GOT3 (cell line): Measurements from ENCODE around the gene PPP1R1B.

Source experiments
- DNase-seq: peaks from one replicate; lab custom pipeline; 2025; ENCODE audit warnings: mixed read lengths; lab: John Stamatoyannopoulos, UW

PPP1R1B gene

GRCh38 chr17:39653662-39654331 lies 27.0 kb downstream of the PPP1R1B start:
- no peak for DNase-seq

DNA sequence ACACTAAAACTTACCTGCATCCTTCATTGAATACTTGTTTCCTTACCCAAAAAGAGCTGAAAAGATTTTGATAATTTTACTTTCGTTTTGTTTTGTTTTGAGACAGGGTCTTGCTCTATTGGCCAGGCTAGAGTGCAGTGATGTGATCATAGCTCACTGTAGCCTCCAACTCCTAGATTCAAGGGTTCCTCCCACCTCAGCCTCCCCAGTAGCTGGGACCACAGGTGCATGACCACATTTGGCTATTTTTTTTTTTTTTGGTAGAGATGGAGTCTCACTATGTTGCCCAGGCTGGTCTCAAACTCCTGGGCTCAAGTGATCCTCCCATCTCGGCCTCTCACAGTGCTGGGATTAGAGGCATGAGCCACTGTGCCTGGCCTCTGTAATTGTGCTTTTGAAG lies 28.4 kb downstream of the PPP1R1B start:
- DNase-seq: no peak

- no peak for DNase-seq
Measured at GRCh38 chr17:39658346-39658745, 31.6 kb downstream of the PPP1R1B start.

GRCh38 chr17:39658760-39659159 lies 32.0 kb downstream of the PPP1R1B start:
- DNase-seq: no peak

- DNase-seq: no peak
Measured at GRCh38 chr17:39659279-39660010, 32.7 kb downstream of the PPP1R1B start.

DNA sequence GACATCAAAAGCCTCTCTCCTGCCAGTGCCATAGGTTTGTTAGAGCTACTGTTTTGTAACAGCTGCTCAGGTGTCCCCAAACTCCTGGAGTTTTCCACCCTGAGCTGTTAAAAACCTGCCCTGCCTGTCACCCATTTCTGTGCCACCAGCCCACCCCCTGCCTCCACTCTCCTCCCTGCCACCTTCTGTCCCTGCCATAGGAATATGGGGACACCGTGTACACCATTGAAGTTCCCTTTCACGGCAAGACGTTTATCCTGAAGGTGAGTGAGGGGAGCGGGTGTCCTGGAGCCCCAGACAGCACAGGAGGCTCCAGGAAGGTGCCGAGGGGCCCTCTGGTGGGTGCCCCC lies 33.2 kb downstream of the PPP1R1B start:
- no peak for DNase-seq

DNA sequence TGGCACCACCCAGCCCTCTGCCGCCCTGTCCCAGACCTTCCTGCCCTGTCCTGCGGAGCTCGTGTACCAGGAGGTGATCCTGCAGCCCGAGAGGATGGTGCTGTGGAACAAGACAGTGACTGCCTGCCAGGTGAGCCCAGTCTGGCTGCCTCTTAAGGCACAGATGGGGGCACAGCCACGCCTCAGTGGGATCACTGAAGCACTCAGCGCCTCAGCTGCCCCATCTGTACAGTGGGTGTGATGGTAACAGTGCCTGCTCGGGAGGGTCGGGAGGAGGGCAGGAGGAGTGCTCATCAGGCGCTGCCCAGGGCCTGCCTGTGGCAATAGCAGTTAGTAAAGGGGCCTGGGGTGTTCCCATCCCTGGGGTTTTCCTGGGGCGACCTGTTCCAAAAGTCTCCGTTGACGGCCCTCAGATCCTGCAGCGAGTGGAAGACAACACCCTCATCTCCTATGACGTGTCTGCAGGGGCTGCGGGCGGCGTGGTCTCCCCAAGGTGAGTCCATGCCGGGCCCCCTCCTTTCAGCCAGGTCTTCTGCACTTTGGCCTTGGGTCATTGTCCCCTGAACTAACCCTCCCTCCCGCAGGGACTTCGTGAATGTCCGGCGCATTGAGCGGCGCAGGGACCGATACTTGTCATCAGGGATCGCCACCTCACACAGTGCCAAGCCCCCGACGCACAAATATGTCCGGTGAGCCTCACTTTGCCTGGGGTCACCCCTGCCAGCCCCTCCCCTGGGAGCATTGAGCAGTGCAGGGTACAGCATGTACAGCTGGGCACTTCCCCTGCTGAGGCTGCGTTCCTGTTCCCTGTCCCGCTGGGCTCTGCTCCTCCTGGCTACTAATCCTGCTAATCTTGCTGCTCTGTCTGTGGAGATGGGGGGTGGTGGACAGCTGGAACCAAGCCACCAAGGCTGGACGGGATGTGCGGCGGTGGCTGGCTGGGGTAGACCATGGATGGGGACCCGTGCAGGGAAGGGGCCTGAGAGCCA lies 33.9 kb downstream of the PPP1R1B start:
- no peak for DNase-seq

DNA sequence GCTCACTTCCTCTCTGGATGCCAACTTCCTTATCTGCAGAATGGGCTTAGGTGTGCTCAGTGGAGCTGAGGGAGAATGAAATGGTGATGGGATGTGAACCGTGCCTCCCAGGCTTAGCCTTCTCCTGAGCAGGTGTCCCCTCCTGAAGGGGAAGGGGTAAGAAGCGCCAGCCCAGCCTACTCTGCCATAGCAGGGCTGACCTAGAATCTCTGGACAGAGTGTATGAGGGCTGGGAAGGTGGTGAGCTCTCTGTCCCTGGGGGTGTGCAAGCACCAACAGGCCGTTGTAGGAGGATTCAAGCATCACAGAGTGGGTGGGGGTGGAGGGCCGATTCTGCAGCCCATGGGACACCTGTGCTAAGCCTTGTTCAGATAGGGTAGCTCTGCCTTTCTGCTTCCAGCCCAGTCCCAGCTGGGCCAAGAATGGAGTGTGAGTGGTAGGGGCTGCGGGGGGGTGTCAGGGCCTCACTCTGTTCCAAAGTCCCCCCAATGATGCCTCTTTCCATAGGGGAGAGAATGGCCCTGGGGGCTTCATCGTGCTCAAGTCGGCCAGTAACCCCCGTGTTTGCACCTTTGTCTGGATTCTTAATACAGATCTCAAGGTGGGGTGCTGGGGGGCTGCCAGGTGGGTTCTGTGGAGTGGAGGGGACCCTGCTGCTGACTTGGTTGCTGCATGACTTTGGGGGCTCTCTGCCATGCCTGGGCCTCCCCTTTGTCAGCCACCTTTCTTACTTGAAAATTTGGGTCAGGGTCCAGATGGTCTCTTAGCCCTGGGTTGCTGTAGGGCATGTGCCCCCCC lies 35.2 kb downstream of the PPP1R1B start:
- DNase-seq: no peak

GRCh38 chr17:39662551-39663339 lies 36.0 kb downstream of the PPP1R1B start:
- DNase-seq: no peak

DNA sequence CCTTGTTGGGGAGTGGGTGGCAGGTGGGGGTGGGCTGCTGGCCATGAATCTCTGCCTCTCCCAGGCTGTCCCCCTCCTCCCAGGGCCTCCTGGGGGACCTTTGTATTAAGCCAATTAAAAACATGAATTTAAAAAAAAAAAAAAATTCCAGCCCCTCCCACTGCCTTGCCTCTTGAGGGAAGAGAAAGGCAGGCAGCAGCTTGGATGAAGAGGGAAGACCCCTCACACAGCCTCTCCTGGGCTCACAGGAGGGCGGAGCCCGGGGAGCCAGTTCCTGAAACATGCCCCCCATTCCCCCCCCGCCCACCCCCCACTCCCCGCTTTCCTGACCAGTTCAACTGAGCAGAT lies 36.6 kb downstream of the PPP1R1B start:
- DNase-seq: no peak

DNA sequence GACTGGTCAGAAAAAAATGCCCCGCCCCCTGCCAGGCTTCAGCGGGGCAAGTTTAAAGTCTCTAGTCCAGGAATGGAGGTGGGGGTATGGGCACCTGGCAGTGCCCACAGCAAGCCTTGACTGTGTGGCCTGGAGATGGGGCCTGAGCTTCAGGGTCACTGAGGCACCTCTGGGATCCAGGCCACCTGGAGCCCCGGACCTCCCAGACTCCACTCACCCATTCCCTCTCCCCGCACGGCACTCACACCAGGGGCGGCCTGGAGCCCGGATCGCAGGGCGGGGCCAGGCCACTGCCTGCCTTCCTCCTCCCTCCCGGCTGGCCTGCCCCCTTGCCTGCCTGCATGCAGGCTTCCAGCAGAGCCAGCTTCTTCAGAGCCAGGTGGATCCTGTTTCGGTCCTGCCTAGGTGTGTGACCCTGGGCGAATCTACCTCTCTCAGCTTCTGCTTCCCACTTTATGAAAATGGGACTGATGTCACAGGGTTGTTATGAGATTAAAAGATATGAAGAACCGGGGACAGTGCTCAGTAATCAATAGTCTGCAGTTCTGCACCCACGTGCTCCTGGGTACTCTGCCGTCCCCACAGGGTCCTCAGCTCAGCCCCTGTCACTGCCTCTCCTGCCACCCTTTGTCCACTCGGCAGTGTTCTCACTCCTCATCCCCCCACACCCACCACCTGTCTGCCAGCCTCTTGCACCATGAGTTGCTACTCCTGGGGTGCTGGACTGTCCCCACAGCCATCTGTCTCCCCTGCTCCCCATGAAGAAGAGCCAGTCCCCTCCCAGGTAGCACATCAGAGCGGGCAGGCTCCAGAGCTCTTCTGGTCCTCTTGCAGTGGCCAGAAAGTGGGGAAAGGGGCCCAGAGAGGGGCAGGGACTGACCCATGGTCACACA lies 37.2 kb downstream of the PPP1R1B start:
- no peak for DNase-seq

GRCh38 chr17:39664581-39665561 lies 38.1 kb downstream of the PPP1R1B start, which contains the start of gene TCAP:
Gene TCAP, plus strand, starts transcription at chr17:39665349. Its CDS starts 11 bp downstream, at chr17:39665360.
- no peak for DNase-seq

DNA sequence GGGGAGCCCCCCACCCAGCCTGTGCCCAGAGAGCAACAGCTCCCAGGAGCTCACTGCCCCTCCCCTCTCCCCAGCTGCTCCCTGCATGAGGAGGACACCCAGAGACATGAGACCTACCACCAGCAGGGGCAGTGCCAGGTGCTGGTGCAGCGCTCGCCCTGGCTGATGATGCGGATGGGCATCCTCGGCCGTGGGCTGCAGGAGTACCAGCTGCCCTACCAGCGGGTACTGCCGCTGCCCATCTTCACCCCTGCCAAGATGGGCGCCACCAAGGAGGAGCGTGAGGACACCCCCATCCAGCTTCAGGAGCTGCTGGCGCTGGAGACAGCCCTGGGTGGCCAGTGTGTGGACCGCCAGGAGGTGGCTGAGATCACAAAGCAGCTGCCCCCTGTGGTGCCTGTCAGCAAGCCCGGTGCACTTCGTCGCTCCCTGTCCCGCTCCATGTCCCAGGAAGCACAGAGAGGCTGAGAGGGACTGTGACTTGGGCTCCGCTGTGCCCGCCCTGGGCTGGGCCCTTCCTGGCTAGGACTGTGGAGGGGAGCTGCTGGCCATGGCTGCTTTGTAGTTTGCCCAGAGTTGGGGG lies 39.0 kb downstream of the PPP1R1B start:
- DNase-seq: no peak

DNA sequence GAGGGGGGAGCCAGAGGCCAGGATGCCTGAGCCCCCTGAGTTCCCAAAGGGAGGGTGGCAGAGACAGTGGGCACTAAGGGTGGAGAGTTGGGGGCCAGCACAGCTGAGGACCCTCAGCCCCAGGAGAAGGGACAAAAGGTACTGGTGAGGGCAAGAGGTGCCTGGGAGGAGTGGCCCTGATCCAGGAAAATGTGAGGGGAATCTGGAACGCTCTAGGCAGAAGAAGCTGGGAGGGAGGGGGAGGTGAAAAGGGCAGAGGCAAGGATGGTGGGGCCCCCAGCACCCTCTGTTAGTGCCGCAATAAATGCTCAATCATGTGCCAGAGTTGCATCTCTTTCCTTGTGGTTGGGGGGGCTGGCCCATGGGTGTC lies 39.5 kb downstream of the PPP1R1B start:
- DNase-seq: no peak

GRCh38 chr17:39666601-39667261 lies 40.0 kb downstream of the PPP1R1B start:
- no peak for DNase-seq

DNA sequence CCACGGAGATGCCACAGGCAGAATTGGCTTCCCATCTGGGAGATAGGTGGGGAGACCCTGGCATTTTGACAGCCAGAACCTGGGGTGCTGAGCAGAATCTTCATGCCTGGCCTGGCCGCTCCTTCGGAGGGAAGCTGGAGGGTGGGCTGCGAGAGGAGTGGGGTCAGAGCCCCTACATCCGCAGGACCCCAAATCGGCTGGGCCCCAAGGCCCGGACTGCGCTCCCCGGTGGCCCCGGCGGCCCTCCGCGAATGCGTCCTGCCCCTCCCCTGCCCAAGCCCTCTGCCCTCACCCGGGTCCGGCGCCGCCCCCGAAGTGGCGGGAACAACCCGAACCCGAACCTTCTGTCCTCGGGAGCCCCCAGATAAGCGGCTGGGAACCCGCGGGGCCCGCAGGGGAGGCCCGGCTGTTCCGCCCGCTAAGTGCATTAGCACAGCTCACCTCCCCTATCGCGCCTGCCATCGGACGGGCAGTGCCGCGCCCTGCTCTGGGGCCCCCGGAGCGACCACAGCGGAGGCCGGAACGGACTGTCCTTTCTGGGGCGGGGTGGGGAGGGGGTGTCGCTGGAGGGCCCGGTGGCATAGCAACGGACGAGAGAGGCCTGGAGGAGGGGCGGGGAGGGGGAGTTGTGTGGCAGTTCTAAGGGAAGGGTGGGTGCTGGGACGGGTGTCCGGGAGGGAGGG lies 40.7 kb downstream of the PPP1R1B start:
- no peak for DNase-seq
